ENCODE measurements around the gene SUGCT.
"Not testable (repeated sequence)": the region's sequence is repeated elsewhere in the genome, so short reads cannot be mapped to it uniquely, and the experiment has no call there.

SUGCT gene

GRCh38 chr7:40134428-40135316 lies at the start of gene SUGCT, which contains the start of gene MPLKIP:
Gene SUGCT, plus strand, starts transcription at chr7:40135005.
Gene MPLKIP, minus strand, starts transcription at chr7:40134622. Its CDS starts 55 bp downstream, at chr7:40134567.
- DNase-seq, result peak; percentile 44

GRCh38 chr7:40092182-40092581 lies 42.6 kb upstream of the SUGCT start:
- no peak for DNase-seq

GRCh38 chr7:40093631-40094350 lies 41.0 kb upstream of the SUGCT start:
- no peak for DNase-seq

DNA sequence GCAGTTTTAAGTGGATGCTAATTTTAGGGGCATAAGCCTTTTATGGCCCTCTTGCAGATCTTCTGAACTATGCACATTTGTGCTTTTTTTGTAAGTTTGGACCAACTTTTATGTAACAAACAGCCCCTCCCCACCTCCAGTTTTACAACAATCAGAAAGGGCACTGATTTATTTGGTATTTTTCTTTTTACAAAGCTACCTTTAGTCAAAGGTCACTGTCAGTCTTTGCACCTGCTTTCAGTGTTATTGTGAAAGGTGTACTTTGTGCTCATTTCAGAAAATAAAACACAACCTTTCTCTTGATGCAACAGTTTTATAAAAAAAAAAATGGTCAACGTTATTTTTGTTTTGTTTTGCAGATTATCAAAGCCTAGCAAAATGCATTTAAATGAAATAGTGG lies 39.6 kb upstream of the SUGCT start:
- no peak for DNase-seq

DNA sequence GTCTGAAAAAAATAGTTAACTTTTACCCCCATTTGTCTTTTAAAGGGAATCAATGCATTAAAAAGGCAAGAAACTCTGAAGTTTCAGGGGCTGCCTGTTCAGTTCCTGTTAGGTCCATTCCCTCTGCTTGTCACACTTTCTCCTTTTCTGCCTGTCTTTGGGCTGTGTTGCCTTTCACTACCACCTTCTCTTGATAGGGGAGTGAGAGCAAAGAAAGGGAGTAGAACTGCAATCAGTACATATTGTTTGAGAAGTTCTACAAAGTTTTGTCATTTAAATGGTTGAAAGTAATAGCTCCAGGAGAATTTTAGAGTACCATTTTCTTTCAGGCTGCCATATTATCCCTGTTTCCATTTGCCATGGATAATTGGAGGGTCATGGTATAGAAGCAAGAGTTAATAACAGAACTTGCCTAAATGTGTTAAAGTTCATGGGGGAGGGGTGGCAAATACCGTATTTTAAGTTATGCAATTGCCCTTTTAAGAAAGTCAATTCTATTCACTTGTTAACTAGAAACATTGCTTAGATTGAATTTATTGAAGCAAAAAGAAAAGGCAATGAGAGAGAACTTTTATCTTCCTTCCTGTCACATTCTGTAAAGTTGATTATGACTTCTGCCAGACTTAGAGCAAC lies 39.0 kb upstream of the SUGCT start:
- DNase-seq, result no peak

DNA sequence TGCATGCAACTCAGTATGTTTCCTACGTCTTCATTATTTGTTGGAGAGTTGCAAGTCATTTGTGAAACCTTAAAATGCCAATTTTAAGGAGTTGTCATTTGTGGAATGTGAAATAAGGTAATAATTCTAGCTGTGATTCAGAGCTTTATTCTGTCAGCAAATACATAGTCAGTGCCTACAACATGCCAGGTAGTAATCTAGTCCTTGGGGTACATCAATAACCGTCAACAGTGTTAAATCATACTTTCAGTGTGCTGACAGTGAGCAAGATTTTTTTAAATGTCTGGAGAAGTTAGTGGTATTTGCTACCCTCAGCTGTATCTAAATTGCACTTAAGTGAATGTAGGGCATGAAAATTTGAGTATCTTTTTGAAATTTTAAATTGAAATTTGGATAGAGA lies 37.1 kb upstream of the SUGCT start:
- DNase-seq, result no peak

DNA sequence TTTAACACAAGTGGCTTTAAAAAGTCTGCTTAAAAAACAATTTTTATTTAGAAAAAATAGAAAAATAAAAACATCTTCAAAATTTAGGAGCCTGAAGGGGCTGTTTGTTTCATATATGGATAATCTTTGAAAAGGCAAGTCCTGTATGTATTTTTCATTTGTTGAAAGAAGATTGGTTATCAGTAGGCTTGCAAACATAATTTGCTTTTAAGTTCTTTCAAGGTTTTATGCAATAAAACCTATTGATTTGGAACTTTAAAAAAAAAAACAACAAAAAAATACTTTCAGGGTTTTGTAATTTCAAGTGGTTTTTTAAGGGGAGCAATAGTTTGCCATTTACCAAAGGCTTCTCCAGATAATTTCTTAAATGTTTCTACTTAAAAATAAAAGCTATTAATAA lies 36.0 kb upstream of the SUGCT start:
- no peak for DNase-seq

DNA sequence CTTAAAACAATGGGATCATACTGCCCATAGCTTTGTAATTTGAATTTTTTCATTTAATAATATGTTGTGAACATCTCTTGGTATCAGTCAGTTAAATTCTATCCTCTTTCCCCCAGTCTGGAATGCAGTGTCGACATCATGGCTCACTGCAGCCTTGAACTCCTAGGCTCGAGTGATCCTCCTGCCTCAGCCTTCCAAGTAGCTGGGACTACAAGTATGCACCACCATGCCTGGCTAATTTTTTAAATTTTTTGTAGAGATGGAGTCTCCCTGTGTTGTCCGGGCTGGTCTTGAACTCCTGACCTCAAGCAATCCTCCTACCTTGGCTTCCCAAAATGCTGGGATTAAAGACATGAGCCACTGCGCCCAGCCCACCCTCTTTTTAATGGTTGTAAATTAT lies 35.0 kb upstream of the SUGCT start:
- DNase-seq, result no peak

GRCh38 chr7:40101201-40101600 lies 33.6 kb upstream of the SUGCT start:
- no peak for DNase-seq

- no peak for DNase-seq
Measured at GRCh38 chr7:40102897-40103296, 31.9 kb upstream of the SUGCT start.

GRCh38 chr7:40105879-40106473 lies 28.8 kb upstream of the SUGCT start:
- no peak for DNase-seq

GRCh38 chr7:40115936-40116335 lies 18.9 kb upstream of the SUGCT start:
- no peak for DNase-seq

GRCh38 chr7:40117199-40117598 lies 17.6 kb upstream of the SUGCT start:
- DNase-seq, result not testable (repeated sequence)

DNA sequence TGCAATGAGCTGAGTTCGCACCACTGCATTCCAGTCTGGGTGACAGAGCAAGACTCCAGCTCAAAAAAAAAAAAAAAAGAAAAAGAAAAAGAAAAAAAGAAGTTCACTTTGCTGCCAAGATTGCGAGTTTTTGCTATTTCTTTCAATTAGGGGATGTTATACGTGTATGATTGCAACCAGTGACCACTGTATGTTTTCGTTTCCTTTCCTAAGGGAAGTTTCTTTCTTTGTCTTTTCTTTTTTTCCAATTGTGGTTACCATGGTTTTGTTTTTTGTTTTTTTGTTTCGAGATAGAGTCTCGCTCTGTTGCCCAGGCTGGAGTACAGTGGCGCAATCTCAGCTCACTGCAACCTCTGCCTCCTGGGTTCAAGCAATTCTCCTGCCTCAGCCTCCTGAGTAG lies 16.6 kb upstream of the SUGCT start:
- DNase-seq, result not testable (repeated sequence)

DNA sequence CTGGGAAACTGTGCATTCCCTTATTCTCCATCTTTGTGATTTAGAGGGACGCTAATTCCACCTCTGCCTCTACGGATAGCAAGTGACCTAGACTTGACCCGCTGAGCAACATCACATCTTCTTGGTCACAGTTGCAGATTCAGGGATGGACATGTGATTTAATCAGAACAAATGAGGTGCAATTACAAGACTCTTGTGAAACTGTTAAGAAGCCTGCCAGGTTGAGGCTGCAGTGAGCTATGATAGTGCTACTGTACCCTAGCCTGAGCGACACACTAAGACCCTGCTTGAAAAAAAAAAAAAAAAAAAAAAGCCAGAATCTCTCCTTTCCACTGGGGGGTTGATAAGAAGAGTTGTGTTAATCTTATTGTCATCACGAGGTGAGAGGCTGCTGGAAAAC lies 14.8 kb upstream of the SUGCT start:
- DNase-seq, result no peak

DNA sequence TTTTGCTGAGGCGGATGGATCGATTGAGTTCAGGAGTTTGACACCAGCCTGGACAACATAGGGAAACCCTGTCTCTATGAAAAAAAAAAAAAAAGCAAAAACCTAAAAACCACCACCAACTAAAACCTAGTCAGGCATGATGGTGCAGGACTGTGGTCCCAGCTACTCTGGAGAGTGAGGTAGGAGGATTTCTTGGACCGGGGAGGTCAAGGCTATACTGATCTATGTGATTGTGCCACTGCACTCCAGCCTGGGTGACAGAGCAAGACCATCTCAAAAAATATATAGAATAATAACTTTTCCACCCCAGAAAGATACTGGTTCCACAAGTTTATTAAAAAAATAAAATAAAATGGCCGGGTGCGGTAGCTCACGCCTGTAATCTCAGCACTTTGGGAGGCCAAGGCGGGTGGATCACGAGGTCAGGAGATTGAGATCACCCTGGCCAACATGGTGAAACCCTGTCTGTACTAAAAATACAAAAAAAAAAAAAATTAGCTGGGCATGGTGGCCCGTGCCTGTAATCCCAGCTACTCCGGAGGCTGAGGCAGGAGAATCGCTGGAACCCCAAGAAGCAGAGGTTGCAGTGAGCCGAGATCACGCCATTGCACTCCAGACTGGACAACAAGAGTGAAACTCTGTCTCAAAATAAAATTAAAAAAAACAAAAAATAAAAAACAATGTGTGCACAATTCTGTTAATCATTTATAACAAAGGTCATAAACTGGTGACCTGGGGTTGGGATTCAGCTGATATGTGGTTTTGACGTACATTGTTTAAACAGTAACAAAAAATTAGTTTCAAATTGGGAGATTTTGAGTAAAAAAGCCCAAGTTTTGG lies 12.5 kb upstream of the SUGCT start:
- DNase-seq, result not testable (repeated sequence)

GRCh38 chr7:40122940-40123254 lies 11.9 kb upstream of the SUGCT start:
- DNase-seq, result no peak

DNA sequence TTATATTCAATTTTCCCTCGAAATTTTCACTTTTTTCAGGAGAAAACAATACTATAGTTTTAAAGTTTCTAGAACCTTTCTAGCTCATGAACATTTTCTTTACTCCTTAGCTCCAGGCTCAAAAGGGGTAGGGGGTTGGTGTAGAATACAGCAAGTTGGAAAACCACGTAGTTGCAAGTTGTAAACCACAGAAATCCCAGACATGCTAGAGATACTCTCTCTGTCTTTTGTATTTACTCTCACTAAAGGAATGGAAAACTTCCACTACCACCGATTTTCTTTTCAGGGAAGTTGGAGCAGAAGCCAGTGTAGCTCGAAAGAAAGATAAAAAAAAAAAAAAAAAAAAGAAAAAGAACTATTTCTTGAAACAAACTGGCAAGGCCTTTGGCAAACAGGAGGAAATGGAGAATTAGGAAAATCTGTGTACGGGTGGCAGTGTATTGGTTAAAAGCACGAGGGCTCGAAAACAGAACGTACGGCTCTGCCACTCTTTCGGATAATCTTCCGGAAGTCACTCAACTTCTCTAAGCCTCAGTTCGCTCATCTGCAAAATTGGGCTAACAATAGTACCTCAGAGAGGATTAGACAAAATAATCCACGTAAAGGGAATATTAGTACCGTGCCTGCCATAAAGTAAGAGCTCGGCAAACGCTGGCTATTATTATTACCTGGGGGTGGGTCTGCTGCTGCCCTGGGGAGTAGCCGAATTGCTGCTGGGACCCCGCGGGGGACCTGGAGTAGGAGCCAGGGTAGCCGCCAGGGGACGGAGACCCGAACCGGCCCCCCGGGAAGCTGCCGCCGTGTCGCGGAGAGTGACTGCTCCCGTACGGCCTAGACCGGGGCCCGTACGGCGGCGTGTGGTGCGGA lies 1.0 kb upstream of the SUGCT start:
- peak; percentile 44 for DNase-seq

GRCh38 chr7:40135317-40135610 lies 459 bp downstream of the SUGCT start:
- DNase-seq, result no peak

GRCh38 chr7:40137563-40137962 lies 2.8 kb downstream of the SUGCT start:
- DNase-seq, result no peak

GRCh38 chr7:40138973-40139372 lies 4.2 kb downstream of the SUGCT start:
- DNase-seq, result no peak

GRCh38 chr7:40139891-40140290 lies 5.1 kb downstream of the SUGCT start:
- not testable (repeated sequence) for DNase-seq
